PC-9 (cell line): Measurements from ENCODE around the gene PRUNE2. TPM values are rescaled to one million over a fixed set of nuclear protein-coding genes. Genes with fewer than 3 reads are reported as not detected.

ENCODE experiments used
- BruUV-seq: library from RNA; stranded (reverse); fragments of 400-500 nt; replicated peaks from 2 replicates; lab custom pipeline; 2021; lab: Mats Ljungman, UMichigan
- CTCF ChIA-PET: fragments of 300-600 bp; sonication (Branson Sonifier 250); formaldehyde crosslinking; loops from one replicate; lab custom pipeline; 2022; ENCODE audit warnings: antibody characterized with exemption; lab: Charles Lee
- POLR2A ChIA-PET: fragments of 300-600 bp; sonication (Branson Sonifier 250); formaldehyde crosslinking; loops from one replicate; lab custom pipeline; 2022; ENCODE audit warnings: antibody characterized with exemption; ENCODE audit not compliant: unreplicated experiment; lab: Charles Lee
- DNase-seq, 2 experiments: peaks; one replicate each; pipeline versions ENCODE4 v3.0.0 to v3.0.0-alpha.2; 2015 to 2022; ENCODE audit warnings: mixed read lengths in 1 of 2
- H2AFZ ChIP-seq: fragments of 200-600 bp; sonication (generic); 2 replicates; pipeline ENCODE4 v1.8.1; 2017; ENCODE audit warnings: antibody characterized with exemption
- H3F3A ChIP-seq: fragments of 200-600 bp; sonication (generic); 2 replicates; pipeline ENCODE4 v1.8.1; 2017; ENCODE audit warnings: antibody characterized with exemption, mild to moderate bottlenecking, low read depth; ENCODE audit not compliant: insufficient read depth
- H3K27ac ChIP-seq: fragments of 200-600 bp; sonication (generic); 2 replicates; pipeline ENCODE4 v1.6.1; 2016; ENCODE audit warnings: mixed run types
- H3K27me3 ChIP-seq: fragments of 200-600 bp; sonication (generic); 2 replicates; pipeline ENCODE4 v1.6.1; 2016; ENCODE audit warnings: low read depth, mixed run types; ENCODE audit not compliant: insufficient read depth
- H3K36me3 ChIP-seq: fragments of 200-600 bp; sonication (generic); 2 replicates; pipeline ENCODE4 v1.6.1; 2016; ENCODE audit warnings: low read depth, mixed run types
- H3K4me1 ChIP-seq: fragments of 200-600 bp; sonication (generic); replicated peaks from 2 replicates; pipeline ENCODE4 v1.6.1; 2016; ENCODE audit warnings: mixed run types; ENCODE audit not compliant: insufficient read depth
- H3K4me2 ChIP-seq: fragments of 200-600 bp; sonication (generic); 2 replicates; pipeline ENCODE4 v1.6.1; 2017; ENCODE audit warnings: mixed run types
- H3K4me3 ChIP-seq: fragments of 200-600 bp; sonication (generic); 2 replicates; pipeline ENCODE4 v1.6.1; 2016; ENCODE audit warnings: mixed run types
- H3K79me2 ChIP-seq: fragments of 200-600 bp; sonication (generic); 2 replicates; pipeline ENCODE4 v1.6.1; 2017; ENCODE audit warnings: low read depth, mixed run types
- H3K9me2 ChIP-seq: fragments of 200-600 bp; sonication (generic); 2 replicates; pipeline ENCODE4 v1.8.1; 2017; ENCODE audit warnings: mild to moderate bottlenecking; ENCODE audit not compliant: insufficient read depth
- H3K9me3 ChIP-seq: fragments of 200-600 bp; sonication (generic); 2 replicates; pipeline ENCODE4 v1.8.1; 2016; ENCODE audit warnings: low read depth; ENCODE audit not compliant: insufficient read depth
- H4K20me1 ChIP-seq: fragments of 200-600 bp; sonication (generic); 2 replicates; pipeline ENCODE4 v1.8.1; 2017; ENCODE audit not compliant: insufficient read depth
- EZH2 ChIP-seq: fragments of 200-600 bp; sonication (generic); IDR thresholded peaks from 2 replicates; pipeline ENCODE4 v1.8.0; 2017; ENCODE audit warnings: antibody characterized with exemption, low read depth
- intact Hi-C: fragments of 100-400 bp; cut with micrococcal nuclease; formaldehyde crosslinking; loops from one replicate; pipeline ENCODE4 v1.10.0; 2022; ENCODE audit not compliant: unreplicated experiment
- total RNA-seq: library from RNA; stranded (reverse); gene quantifications from 2 replicates; pipeline ENCODE4 v1.2.3, GENCODE V29; 2021
- TF ChIP-seq, protein P1 (sequence below): fragments of 200-600 bp; sonication (generic); conservative IDR thresholded peaks from 2 replicates; pipeline ENCODE4 v1.6.1; 2017; ENCODE audit warnings: mixed run types, antibody characterized with exemption, mild to moderate bottlenecking, moderate library complexity

PRUNE2 gene
- total RNA-seq, 1 experiment from 2014 or later: 0.20 TPM

DNA sequence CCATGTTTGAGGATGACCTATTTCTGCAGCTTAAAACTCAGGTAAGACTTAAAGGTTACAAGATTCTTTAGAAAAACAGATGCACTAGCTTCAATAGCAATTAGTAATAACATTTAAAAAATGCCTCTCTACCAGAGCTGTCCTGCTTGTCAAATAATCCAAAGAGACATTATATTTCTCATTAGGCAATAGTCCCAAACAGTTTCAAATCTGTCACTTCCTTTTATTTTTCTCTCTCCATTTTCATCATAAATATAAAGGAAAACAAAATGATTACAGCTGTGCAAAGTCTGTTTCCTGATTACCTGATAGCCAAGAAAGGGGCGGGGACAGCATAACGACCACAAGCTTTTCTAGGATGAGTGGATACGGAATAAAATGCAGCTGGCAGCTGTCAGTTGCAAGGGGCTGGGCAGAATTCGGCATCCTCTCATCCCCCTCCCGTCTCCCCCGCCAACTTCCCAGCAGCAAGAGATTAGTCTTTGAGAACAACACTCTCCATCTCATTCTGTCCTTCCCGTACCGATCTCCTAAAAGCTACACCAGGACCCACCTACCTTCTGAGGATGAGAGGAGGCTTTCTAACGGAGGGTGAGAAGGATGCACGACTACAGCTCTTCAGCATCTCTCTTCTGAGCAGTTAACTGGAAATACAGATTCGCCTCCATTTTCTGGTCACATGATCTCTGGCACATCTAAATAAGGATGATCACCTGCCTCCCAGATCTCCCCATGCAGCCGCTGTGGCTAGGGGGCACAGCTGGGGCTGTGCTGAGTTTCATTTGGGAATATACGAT lies 214.2 kb downstream of the PRUNE2 start:
- 0 out of 2 replicates have a peak overlapping the region, but pooled peaks have one; percentile 21 for H3K4me2 ChIP-seq
- H3K9me2 ChIP-seq: no peaks in the 10 kb centered on the region
- H3K4me3 ChIP-seq: no peak overlapping the region
- no peaks in the 10 kb centered on the region for H3K27me3 ChIP-seq
- intact Hi-C loops: no loop called here
- H3F3A ChIP-seq: peaks cover 16% of the 10 kb centered on the region
- ChIA-PET POLR2A (no interaction called here), CTCF (interaction anchor here (0.6 to 1.0 kb wide), 2 partner anchors 32 to 78 kb away, joined by 3 read pairs; no protein-coding TSS in a partner anchor)
- no peaks in the 10 kb centered on the region for H3K9me3 ChIP-seq
- no peaks in the 10 kb centered on the region for H3K79me2 ChIP-seq
- no peaks in the 10 kb centered on the region for H3K36me3 ChIP-seq
- H3K27ac ChIP-seq: no peak overlapping the region
- H2AFZ ChIP-seq: no peak overlapping the region
- BruUV-seq: no TSS peak
- H4K20me1 ChIP-seq: no peaks in the 10 kb centered on the region
- peaks cover 24% of the 10 kb centered on the region for H3K4me1 ChIP-seq
- no peak for DNase-seq
- no peak for TF ChIP-seq EZH2
- TF ChIP-seq, protein P1, sequence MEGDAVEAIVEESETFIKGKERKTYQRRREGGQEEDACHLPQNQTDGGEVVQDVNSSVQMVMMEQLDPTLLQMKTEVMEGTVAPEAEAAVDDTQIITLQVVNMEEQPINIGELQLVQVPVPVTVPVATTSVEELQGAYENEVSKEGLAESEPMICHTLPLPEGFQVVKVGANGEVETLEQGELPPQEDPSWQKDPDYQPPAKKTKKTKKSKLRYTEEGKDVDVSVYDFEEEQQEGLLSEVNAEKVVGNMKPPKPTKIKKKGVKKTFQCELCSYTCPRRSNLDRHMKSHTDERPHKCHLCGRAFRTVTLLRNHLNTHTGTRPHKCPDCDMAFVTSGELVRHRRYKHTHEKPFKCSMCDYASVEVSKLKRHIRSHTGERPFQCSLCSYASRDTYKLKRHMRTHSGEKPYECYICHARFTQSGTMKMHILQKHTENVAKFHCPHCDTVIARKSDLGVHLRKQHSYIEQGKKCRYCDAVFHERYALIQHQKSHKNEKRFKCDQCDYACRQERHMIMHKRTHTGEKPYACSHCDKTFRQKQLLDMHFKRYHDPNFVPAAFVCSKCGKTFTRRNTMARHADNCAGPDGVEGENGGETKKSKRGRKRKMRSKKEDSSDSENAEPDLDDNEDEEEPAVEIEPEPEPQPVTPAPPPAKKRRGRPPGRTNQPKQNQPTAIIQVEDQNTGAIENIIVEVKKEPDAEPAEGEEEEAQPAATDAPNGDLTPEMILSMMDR: no peak

DNA sequence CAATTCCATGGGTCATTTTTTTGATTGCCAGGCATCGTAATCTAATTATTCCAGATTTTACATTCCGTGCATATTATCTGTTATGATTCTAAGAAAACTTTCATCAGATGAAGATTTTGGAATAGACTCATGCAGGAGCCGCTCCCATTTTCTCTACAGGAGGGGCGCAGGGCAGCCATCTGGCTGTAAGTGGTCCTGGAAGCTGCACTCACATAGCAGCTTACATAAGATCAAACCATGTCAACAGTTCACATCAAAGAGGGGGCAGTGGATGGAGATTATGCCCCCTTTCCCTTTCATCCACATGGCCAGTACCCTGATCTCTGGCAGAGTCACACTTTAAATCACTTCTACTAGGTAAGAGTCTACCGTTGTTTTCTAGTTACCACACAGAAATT lies 214.9 kb downstream of the PRUNE2 start:
- intact Hi-C loops: no loop called here
- Histone ChIP-seq H3K4me3 (no peak overlapping the region), H3K4me2 (no peak overlapping the region), H3K79me2 (no peaks in the 10 kb centered on the region), H3K9me2 (no peaks in the 10 kb centered on the region), H3K4me1 (peaks cover 25% of the 10 kb centered on the region), H3K27ac (no peak overlapping the region), H3K9me3 (no peaks in the 10 kb centered on the region), H2AFZ (no peak overlapping the region), H3K27me3 (no peaks in the 10 kb centered on the region), H3F3A (peaks cover 16% of the 10 kb centered on the region), H4K20me1 (no peaks in the 10 kb centered on the region), H3K36me3 (no peaks in the 10 kb centered on the region)
- ChIA-PET POLR2A (interaction anchor here (0.7 kb wide), 1 partner anchor 209 kb away, joined by 7 read pairs; no protein-coding TSS in a partner anchor), CTCF (no interaction called here)
- no peak for DNase-seq
- TF ChIP-seq, protein P1: no peak
- no peak for TF ChIP-seq EZH2
- no TSS peak for BruUV-seq

DNA sequence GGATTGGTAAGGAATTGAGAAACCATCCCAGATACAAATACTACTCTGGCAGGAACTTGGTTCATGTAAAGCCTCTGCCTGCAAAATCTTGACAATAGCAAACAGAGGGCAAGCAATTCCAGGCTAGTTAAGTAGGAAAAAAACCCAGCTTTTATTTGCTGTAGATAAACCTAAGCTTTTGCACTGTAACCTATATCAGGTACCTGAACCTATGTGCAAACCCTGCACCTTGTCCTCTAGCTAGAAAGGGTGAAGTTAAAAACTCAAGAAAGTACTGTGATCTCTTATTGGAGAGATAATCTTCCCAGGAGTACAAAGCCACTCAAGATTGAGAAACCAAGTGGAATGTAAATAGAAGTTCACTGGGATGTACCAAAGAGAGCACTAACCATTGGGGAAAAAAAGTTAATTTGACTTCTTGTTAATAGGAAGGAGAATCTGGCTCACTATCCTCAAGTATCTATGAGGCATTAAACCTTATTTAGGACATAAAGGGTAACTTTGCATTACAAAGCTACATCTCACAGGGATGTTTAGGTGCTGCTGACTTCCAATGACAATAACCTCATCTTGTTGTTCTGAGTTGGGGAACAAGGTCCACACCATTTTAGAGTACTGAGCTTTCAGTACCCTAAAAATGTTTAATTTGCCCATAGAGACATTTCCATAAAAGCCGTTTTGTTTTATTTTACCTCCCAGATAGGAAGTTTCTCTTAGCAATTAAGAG lies 215.5 kb downstream of the PRUNE2 start:
- no peak overlapping the region for H3K27ac ChIP-seq
- H3K4me3 ChIP-seq: no peak overlapping the region
- no TSS peak for BruUV-seq
- no peak overlapping the region for H2AFZ ChIP-seq
- H3K79me2 ChIP-seq: no peaks in the 10 kb centered on the region
- H3K4me1 ChIP-seq: peaks cover 25% of the 10 kb centered on the region
- H3K27me3 ChIP-seq: no peaks in the 10 kb centered on the region
- H3K9me3 ChIP-seq: no peaks in the 10 kb centered on the region
- H4K20me1 ChIP-seq: no peaks in the 10 kb centered on the region
- DNase-seq: no peak
- peaks cover 16% of the 10 kb centered on the region for H3F3A ChIP-seq
- no peaks in the 10 kb centered on the region for H3K36me3 ChIP-seq
- CTCF ChIA-PET: no interaction called here
- POLR2A ChIA-PET: interaction anchor here (0.7 kb wide), 1 partner anchor 209 kb away, joined by 7 read pairs; no protein-coding TSS in a partner anchor
- H3K4me2 ChIP-seq: no peak overlapping the region
- TF ChIP-seq, protein P1: no peak
- TF ChIP-seq EZH2: no peak
- intact Hi-C loops: no loop called here
- no peaks in the 10 kb centered on the region for H3K9me2 ChIP-seq
